Activated CD8-positive, alpha-beta T cell treated with anti-CD3 and anti-CD28 coated beads, Interleukin-2, amount 10 ng/mL, durations not matched to agents 7 days and 5 days (primary cell): Measurements from ENCODE around the gene KDELR3. TPM values are rescaled to one million over a fixed set of nuclear protein-coding genes. Genes with fewer than 3 reads are reported as not detected.
A peak's percentile ranks its signal among the peaks of the same experiment; 100 is the strongest.
"Not testable (repeated sequence)": the region's sequence is repeated elsewhere in the genome, so short reads cannot be mapped to it uniquely, and the experiment has no call there.

Experiments used
- ATAC-seq: fragments of 150-1000 bp; cut with Tn5 transposase; one replicate; pipeline ENCODE4 v1.10.0; 2021; ENCODE audit warnings: moderate library complexity
- CTCF ChIA-PET: fragments of 350-600 bp; sonication (Branson Sonifier 250); formaldehyde crosslinking; loops from one replicate; lab custom pipeline; 2021; ENCODE audit warnings: antibody characterized with exemption; lab: Charles Lee
- POLR2A ChIA-PET: fragments of 350-600 bp; sonication (Branson Sonifier 250); formaldehyde crosslinking; loops from one replicate; lab custom pipeline; 2021; ENCODE audit warnings: antibody characterized with exemption; lab: Charles Lee
- DNase-seq: peaks from one replicate; pipeline ENCODE4 v3.0.0-alpha.2; 2020
- H3K27ac Mint-ChIP-seq: one replicate; pipeline ENCODE4 v1.8.0; 2021; ENCODE audit warnings: mild to moderate bottlenecking, mixed read lengths
- H3K27me3 Mint-ChIP-seq: one replicate; pipeline ENCODE4 v1.8.0; 2021; ENCODE audit warnings: low read depth, mixed read lengths
- H3K36me3 Mint-ChIP-seq: one replicate; pipeline ENCODE4 v1.8.0; 2021; ENCODE audit warnings: low read depth, mixed read lengths
- H3K4me1 Mint-ChIP-seq: one replicate; pipeline ENCODE4 v1.8.0; 2021; ENCODE audit warnings: low read depth, mixed read lengths
- H3K4me3 Mint-ChIP-seq: one replicate; pipeline ENCODE4 v1.8.0; 2021; ENCODE audit warnings: mild to moderate bottlenecking, mixed read lengths
- H3K9me3 Mint-ChIP-seq: one replicate; pipeline ENCODE4 v1.8.0; 2022; ENCODE audit warnings: mixed read lengths; ENCODE audit not compliant: insufficient read depth
- total RNA-seq, 2 experiments: library from RNA; stranded (reverse); gene quantifications; one replicate each; pipeline ENCODE4 v1.2.3, GENCODE V29; 2021

KDELR3 gene
- total RNA-seq, 2 experiments from 2014 or later = 0.99 to 1.0 TPM

DNA sequence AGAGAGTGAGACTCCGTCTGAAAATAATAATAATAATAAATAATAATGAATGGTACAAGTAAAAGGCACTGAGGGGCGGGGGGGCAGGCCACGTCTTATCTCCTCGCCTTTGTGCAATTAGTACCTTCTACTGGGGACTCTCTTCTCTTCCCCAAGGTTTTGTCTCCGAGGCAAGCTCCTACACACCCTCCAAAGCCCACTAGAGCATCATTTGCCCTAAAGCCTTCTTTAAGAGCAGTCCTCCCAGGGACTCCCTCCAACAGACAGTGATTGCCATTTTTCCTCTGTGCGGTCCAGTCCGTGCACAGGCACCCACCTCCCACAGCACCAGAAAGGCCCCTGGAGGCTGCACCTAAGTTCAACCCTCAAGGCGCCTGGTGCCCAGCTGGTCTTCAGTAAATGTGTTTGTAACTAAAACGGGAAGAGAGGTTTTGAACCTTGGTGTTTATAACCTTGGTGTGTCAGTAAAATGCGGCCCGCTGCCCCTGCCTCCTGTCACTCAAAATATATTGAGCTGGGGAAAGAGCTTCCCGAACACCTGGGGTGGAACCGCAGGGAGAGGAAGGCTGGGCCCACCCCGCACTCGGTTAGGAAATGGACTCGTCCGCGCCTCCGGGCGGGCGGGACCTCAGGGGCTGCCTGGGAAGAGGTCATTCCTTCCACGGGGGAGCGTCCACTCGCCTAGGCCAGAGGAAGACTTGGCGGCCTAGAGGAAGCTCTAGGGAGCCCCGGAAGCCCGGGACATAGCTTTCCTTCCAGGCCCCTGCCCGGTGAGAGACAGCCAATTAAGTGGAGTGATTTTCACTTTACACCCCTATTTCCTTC lies 4.7 kb upstream of the KDELR3 start:
- CTCF ChIA-PET = interaction anchor here (0.6 to 1.6 kb wide), 4 partner anchors 12 to 411 kb away, joined by 3 to 7 read pairs (median 3); no protein-coding TSS in a partner anchor
- no peaks in the 10 kb centered on the region for H3K9me3 Mint-ChIP-seq
- POLR2A ChIA-PET = interaction anchor here (1.4 to 1.6 kb wide), 2 partner anchors 17 to 23 kb away, joined by 3 read pairs; no protein-coding TSS in a partner anchor
- no peak overlapping the region for H3K27ac Mint-ChIP-seq
- DNase-seq (no peak), ATAC-seq (no peak)
- H3K4me1 Mint-ChIP-seq = peaks cover 25% of the 10 kb centered on the region
- no peak overlapping the region for H3K4me3 Mint-ChIP-seq
- peaks cover 77% of the 10 kb centered on the region for H3K27me3 Mint-ChIP-seq
- H3K36me3 Mint-ChIP-seq = no peaks in the 10 kb centered on the region

DNA sequence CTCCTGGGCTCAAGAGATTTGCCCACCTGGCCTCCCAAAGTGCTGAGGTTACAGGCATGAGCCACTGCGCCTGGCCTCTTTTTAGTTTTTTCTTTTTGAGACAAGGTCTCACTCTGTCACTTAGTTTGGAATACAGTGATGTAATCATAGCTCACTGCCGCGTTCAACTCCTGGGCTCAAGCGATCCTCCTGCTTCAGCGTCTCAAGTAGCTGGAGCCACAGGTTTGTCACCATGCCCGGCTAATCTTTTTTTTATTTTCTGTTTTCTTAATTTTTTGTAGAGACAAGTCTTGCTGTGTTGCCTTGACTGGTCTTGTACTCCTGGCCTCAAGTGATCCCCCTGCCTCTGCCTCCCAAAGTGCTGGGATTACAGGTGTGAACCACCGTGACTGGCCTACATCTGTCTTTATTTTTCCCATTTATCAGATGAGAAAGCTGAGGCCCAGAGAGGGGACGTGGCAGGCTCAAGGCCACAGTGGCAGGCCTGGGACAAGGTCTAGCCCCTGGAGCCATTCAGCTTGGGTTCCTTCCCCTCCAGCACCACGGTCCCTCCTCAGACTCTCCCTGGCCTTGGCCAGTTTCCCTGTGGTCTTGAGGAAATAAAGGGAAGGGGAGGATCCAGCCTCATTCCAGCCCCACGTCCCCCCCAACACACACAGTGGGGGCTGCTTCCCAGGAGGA lies 2.8 kb upstream of the KDELR3 start:
- ChIA-PET POLR2A (interaction anchor here (1.4 kb wide), 1 partner anchor 15 kb away, joined by 3 read pairs; no protein-coding TSS in a partner anchor), CTCF (no interaction called here)

DNA sequence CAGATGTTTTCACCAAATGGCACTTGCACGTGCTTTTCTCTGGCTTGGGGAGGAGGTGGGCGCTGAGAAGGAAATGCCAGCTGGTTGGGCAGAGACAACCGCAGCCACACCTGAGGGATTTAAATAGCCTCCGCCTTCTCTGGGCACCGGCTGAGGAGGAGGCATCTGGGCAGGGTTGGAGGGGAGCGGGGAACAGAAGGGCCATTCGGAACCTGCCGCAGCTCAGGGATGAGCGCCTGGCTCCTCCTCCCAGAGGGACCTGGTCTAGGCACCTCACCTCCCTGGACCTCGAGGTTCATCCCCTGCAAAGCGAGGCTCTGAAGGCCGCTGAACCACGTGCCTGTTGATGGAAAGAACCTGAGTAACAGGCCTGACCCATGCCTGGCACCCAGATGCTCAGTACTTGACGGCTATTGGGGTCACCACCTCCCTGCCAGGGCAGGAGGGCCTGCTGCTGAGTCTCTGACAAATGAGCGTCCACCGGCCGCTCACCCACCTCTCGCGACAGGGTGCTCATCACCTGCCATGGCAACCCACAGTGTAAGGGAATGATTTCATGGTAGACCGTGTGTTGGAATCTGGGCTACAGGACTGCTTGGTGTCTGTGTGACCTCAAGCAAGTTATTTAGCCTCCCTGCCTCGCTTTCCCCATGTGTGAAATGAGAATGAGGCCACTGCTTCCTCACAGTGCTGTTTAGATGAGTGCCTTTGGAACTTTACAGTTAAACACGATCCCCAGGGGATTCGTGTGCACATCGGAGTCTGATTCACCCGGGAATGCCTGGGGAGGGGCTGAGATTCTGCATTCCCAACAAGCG lies 2.0 kb upstream of the KDELR3 start:
- ATAC-seq (no peak), DNase-seq (no peak)
- ChIA-PET POLR2A (no interaction called here), CTCF (no interaction called here)
- no peaks in the 10 kb centered on the region for H3K9me3 Mint-ChIP-seq
- no peak overlapping the region for H3K27ac Mint-ChIP-seq
- no peaks in the 10 kb centered on the region for H3K36me3 Mint-ChIP-seq
- peaks cover 28% of the 10 kb centered on the region for H3K4me1 Mint-ChIP-seq
- H3K4me3 Mint-ChIP-seq = no peak overlapping the region
- H3K27me3 Mint-ChIP-seq = peaks cover 59% of the 10 kb centered on the region

More for the DNA sequence above, 2.8 kb upstream of the KDELR3 start:
- H3K36me3 Mint-ChIP-seq = no peaks in the 10 kb centered on the region
- no peak overlapping the region for H3K4me3 Mint-ChIP-seq
- H3K27ac Mint-ChIP-seq = no peak overlapping the region
- ATAC-seq = no peak
- DNase-seq = no peak
- H3K9me3 Mint-ChIP-seq = no peaks in the 10 kb centered on the region
- H3K4me1 Mint-ChIP-seq = peaks cover 28% of the 10 kb centered on the region
- peaks cover 66% of the 10 kb centered on the region for H3K27me3 Mint-ChIP-seq

DNA sequence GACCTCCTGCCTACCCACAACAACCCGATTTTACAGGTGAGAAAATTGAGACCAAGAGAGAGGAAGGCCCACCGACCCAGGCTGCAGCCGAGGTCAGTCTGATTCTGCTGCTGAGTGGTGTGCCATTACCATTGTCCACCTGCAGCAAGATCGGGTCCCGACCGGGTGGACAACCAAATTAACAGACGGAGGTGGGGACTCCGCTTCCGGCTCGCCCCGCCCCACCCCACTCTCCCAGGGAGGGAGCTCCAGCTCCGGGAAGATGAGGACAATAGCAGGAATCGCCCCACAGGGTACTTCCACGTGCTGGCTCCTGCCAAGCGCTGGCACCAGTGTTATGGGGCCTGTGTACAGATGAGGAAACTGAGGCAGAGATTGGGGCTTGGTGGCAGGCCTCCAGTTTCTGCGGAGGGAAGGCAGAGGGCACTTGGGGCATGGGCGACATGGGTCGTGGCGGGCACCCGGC lies 425 bp upstream of the KDELR3 start:
- Mint-ChIP-seq H3K4me1 (peaks cover 20% of the 10 kb centered on the region), H3K9me3 (no peaks in the 10 kb centered on the region), H3K36me3 (no peaks in the 10 kb centered on the region), H3K27me3 (peaks cover 46% of the 10 kb centered on the region), H3K27ac (no peak overlapping the region), H3K4me3 (peak overlapping the region; percentile 63)
- ChIA-PET POLR2A (no interaction called here), CTCF (interaction anchor here (0.8 kb wide), 1 partner anchor 105 kb away, joined by 3 read pairs; no protein-coding TSS in a partner anchor)
- DNase-seq (no peak), ATAC-seq (no peak)

DNA sequence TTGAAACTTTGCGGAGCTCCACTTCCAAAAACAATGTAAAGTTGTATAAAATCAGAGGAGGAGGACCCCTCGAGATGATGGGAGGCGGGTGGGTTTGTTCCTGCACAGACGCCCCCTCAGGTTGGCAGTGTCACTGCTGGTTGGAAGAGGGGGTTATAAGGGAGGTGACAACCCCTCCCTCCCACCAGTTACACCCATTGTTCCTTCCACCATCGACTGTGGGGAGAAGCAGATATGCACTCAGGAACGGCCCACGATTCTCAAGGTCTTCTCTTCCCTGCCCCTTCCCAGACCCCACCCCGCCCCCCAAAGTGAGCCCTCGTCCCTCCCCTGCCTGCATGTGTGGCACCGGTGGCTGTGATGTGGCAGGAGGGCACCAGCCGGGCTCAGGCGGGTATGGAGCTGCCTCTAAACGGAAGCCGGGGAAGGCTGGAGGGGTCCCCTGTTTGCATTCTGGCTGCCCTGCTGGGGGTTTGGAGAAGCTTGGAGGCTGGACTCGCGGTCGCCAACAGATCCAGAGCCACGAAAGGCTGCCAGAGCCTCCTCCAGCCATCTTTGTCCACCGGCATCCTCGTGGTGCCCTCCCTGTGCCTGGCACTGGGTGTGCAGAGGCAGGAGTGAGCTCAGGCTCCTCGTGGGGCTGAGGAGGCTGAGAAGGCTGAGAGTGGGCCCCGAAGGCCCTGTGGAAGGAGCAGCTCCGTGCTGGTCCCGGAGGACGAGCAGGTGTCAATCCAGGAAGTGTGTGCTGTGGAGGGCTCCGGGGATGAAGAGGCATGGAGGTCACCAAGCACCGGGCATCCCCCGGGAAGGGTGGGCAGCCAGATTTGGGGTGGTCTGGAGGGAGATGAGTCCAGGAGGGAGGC lies 778 bp downstream of the KDELR3 start:
- H3K27ac Mint-ChIP-seq = no peak overlapping the region
- H3K36me3 Mint-ChIP-seq = no peaks in the 10 kb centered on the region
- CTCF ChIA-PET = interaction anchor here (0.5 to 0.8 kb wide), 2 partner anchors 92 to 103 kb away, joined by 3 to 5 read pairs; no protein-coding TSS in a partner anchor
- peaks cover 12% of the 10 kb centered on the region for H3K4me1 Mint-ChIP-seq
- H3K9me3 Mint-ChIP-seq = no peaks in the 10 kb centered on the region
- peaks cover 38% of the 10 kb centered on the region for H3K27me3 Mint-ChIP-seq
- DNase-seq = no peak
- POLR2A ChIA-PET = no interaction called here
- H3K4me3 Mint-ChIP-seq = peak overlapping the region; percentile 66
- no peak for ATAC-seq

DNA sequence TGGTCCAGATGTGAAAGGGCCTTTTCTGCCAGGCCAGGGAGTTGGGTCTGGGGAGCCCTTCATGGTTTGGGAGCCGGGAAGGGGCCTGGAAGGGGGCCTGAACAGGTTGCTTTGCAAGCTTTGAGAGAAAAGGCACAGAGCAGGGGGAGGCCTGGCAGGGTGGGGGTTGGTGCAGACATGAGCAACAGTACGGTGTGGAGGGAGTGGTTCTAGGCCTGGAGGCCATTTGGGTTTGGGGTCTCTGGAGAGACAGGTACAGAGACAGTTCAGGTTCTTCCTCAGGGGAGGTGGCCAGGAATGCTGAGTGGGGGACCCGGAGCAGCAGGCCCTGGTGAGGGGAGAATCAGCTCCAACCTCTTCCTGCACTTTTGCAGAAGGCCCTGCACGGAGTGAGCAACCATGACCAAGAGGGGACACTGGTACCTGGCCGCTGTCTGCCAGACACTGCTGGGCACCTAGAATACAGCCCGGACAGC lies 1.4 kb downstream of the KDELR3 start:
- POLR2A ChIA-PET = no interaction called here
- H3K4me3 Mint-ChIP-seq = no peak overlapping the region
- no peak for ATAC-seq
- H3K27me3 Mint-ChIP-seq = peaks cover 32% of the 10 kb centered on the region
- no peak for DNase-seq
- H3K4me1 Mint-ChIP-seq = peaks cover 12% of the 10 kb centered on the region
- H3K27ac Mint-ChIP-seq = no peak overlapping the region
- H3K9me3 Mint-ChIP-seq = no peaks in the 10 kb centered on the region
- no peaks in the 10 kb centered on the region for H3K36me3 Mint-ChIP-seq
- CTCF ChIA-PET = no interaction called here

DNA sequence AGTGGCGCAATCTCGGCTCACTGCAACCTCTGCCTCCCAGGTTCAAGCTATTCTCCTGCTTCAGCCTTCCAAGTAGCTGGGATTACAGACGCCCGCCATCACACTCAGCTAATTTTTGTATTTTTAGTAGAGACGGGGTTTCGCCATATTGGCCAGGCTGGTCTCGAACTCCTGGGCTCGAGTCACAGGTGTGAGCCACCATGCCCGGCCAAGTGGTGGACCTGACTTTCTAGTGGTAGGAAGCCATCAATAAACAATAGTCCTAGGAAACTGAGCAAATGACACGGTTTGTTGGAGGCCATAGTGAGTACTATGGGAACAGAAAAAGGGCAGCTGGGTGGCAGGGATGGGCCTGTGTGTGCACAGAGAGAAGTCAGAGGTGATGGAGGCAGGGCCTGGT lies 2.3 kb downstream of the KDELR3 start:
- POLR2A ChIA-PET, DNase-seq, H3K9me3 Mint-ChIP-seq, H3K27ac Mint-ChIP-seq, H3K4me3 Mint-ChIP-seq, H3K36me3 Mint-ChIP-seq, ATAC-seq, CTCF ChIA-PET: not testable (repeated sequence)
- peaks cover 28% of the 10 kb centered on the region for H3K27me3 Mint-ChIP-seq
- peaks cover 12% of the 10 kb centered on the region for H3K4me1 Mint-ChIP-seq

DNA sequence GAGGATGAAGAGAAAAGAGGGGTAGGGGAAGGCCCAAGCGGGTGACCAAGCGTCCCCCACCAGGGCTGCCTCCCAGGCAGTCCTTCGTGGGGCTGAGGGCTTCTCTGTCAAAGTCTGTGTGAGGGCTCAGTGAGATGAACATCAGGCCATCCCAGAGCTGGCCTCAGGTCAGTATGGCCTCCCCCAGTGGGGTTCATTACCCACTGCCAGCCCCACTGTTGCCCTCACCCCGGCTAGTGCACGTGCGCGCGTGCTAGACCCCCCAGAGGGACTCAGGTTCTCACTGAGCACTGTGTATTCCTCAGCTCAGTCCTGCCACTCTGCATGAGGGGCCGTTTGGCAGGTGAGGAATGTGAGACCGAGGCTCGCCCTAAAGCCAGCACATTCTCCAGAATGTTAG lies 3.3 kb downstream of the KDELR3 start:
- Mint-ChIP-seq H3K27ac (no peak overlapping the region), H3K9me3 (no peaks in the 10 kb centered on the region), H3K27me3 (peaks cover 18% of the 10 kb centered on the region), H3K4me3 (no peak overlapping the region), H3K36me3 (no peaks in the 10 kb centered on the region), H3K4me1 (peaks cover 12% of the 10 kb centered on the region)
- DNase-seq (no peak), ATAC-seq (no peak)
- ChIA-PET POLR2A (no interaction called here), CTCF (no interaction called here)

DNA sequence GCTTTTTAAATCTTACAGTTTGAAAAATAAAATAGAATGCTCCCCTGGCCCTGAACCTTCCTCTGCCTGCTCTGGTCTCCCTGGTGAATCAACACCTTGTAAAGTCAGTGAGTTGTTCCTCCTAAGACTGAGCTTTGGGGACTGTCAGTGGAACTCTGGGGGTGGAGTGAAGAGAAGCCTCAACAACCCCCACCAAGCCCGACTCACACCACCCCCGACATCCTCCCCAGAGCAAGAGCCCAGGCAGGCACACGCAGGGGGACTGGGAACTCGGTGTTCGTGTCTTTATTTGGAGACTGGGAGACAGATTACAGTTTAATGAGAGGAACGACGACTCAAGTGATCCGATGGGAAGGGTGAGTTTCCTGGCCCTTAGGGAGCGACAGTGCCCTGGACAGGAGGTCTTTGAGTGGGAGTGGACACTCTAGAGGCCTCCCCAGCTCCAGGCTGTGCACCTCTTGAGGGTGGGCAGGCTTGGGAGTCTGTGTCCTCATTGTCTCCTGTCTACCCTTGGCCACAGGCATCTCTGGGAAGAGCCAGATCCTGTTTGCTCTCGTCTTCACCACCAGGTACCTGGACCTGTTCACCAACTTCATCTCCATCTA lies 6.2 kb downstream of the KDELR3 start:
- no peak overlapping the region for H3K27ac Mint-ChIP-seq
- POLR2A ChIA-PET = interaction anchor here (2.2 kb wide), 1 partner anchor 16 kb away, joined by 6 read pairs; no protein-coding TSS in a partner anchor
- DNase-seq = no peak
- CTCF ChIA-PET = no interaction called here
- H3K4me1 Mint-ChIP-seq = no peaks in the 10 kb centered on the region
- ATAC-seq = no peak
- H3K27me3 Mint-ChIP-seq = peaks cover 2% of the 10 kb centered on the region
- H3K9me3 Mint-ChIP-seq = no peaks in the 10 kb centered on the region
- H3K36me3 Mint-ChIP-seq = peaks cover 3% of the 10 kb centered on the region
- H3K4me3 Mint-ChIP-seq = no peak overlapping the region

DNA sequence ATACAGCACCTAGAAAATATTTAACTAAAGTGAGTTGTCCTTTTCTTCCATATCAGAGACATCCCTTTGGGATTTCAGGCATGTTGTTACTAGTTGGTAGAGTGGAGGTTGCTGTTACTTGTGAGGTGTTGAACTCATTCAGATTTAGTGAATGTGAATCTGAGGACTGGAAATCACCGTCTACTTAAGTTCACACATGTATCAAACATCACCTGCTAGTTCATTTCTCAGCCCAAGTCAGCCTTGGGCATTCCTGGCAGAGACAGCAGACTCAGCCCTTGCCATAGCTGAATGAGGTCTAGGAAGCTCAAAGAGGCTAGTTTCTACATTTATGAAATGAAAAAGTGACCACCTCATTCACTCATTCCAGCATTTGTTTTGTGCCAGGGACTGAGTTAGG lies 9.7 kb downstream of the KDELR3 start:
- DNase-seq = no peak
- Mint-ChIP-seq H3K4me3 (no peak overlapping the region), H3K27me3 (no peaks in the 10 kb centered on the region), H3K4me1 (no peaks in the 10 kb centered on the region), H3K27ac (no peak overlapping the region), H3K36me3 (peaks cover 26% of the 10 kb centered on the region), H3K9me3 (no peaks in the 10 kb centered on the region)
- ChIA-PET CTCF (no interaction called here), POLR2A (interaction anchor here (0.6 to 1.1 kb wide), 2 partner anchors 8 to 222 kb away, joined by 3 to 4 read pairs; no protein-coding TSS in a partner anchor)
- ATAC-seq = no peak
